Spleen (tissue), 7 donors: ENCODE measurements around the gene KLF3.

Source experiments
- CTCF ChIP-seq, 11 experiments: fragments of 200-600 bp in 7 of 11; fragments of 450-650 bp in 4 of 11; sonication (generic) in 4 of 11; IDR thresholded peaks in 8 of 11; conservative IDR thresholded peaks in 3 of 11; 1 replicate in 7 of 11; 2 replicates in 4 of 11; pipeline versions ENCODE4 v1.4.0 to v1.8.0; 2016 to 2021; ENCODE audit warnings: antibody characterized with exemption in 11 of 11, inconsistent platforms in 4 of 11, mild to moderate bottlenecking in 1 of 11
- POLR2A ChIP-seq, 3 donors: fragments of 450-650 bp; IDR thresholded peaks; one replicate each; pipeline ENCODE4 v1.5.1; 2017; ENCODE audit warnings: antibody characterized with exemption in 3 of 3, mild to moderate bottlenecking in 1 of 3
- donor health status: DM: no; HTN: no; CAD: no; lungs with moderate emphysema.
- donor health status: DM: no; HTN: no; CAD: no.
- donor health status: DM: no; HTN: no; CAD: no.

GRCh38 chr4:38644201-38644600 is 19.8 kb upstream of the KLF3 start:
- TF ChIP-seq POLR2A (IDR thresholded peaks at IDR 0.05) (no peak), CTCF (IDR thresholded peaks at IDR 0.05 in 8 of 11, conservative IDR thresholded peaks at IDR 0.05 in 3 of 11) (no peak)
